ENCODE measurements around the gene MYH4.

GRCh38 chr17:10474536-10474935 lies 5.2 kb upstream of the MYH4 start:
- TF ChIP-seq CTCF (IDR thresholded peaks at IDR 0.05; ENCODE audit: control extremely low read depth in 1 of 3, insufficient read depth in 1 of 3, low read depth in 1 of 3, low read length in 3 of 3) (no peak), ZNF274 (IDR thresholded peaks at IDR 0.05; ENCODE audit: borderline replicate concordance, extremely low read depth, low read length) (no peak), ASH2L (IDR thresholded peaks at IDR 0.05; ENCODE audit: low read length) (no peak), EZH2 (IDR thresholded peaks at IDR 0.05; ENCODE audit: low read depth, low read length, severe bottlenecking) (no peak), POLR2A (IDR thresholded peaks at IDR 0.05; ENCODE audit: control extremely low read depth in 1 of 2, low read depth in 2 of 2, low read length in 2 of 2) (no peak), CHD7 (IDR thresholded peaks at IDR 0.05; ENCODE audit: insufficient replicate concordance, low read length) (no peak), MAX (IDR thresholded peaks at IDR 0.05) (no peak), TBP (IDR thresholded peaks at IDR 0.05; ENCODE audit: low read depth, low read length) (no peak), ATF3 (IDR thresholded peaks at IDR 0.05; ENCODE audit: insufficient read depth, low read depth, low read length) (no peak), CHD2 (IDR thresholded peaks at IDR 0.05; ENCODE audit: low read length) (no peak)
